A673 (cell line): ENCODE data around the gene LAMTOR4. TPM values are rescaled to one million over a fixed set of nuclear protein-coding genes. Genes with fewer than 3 reads are reported as not detected.

ENCODE experiments used
- BruUV-seq: library from RNA; stranded (reverse); fragments of 400-500 nt; replicated peaks from 2 replicates; lab custom pipeline; 2021; lab: Mats Ljungman, UMichigan
- CTCF ChIA-PET: fragments of 300-600 bp; sonication (Branson Sonifier 250); formaldehyde crosslinking; loops from one replicate; lab custom pipeline; 2022; ENCODE audit warnings: antibody characterized with exemption; lab: Charles Lee
- POLR2A ChIA-PET: fragments of 300-600 bp; sonication (Branson Sonifier 250); formaldehyde crosslinking; loops from one replicate; lab custom pipeline; 2022; ENCODE audit warnings: antibody characterized with exemption; ENCODE audit not compliant: low non-redundant PET; lab: Charles Lee
- DNase-seq: peaks from one replicate; pipeline ENCODE4 v3.0.0-alpha.2; 2015; ENCODE audit warnings: low spot score
- H3K27ac ChIP-seq: fragments of 200-600 bp; sonication (generic); 2 replicates; pipeline ENCODE4 v1.5.1; 2016; ENCODE audit warnings: mixed run types, low read depth, mild to moderate bottlenecking, mixed read lengths, antibody characterized with exemption, low read length; ENCODE audit not compliant: poor library complexity, severe bottlenecking
- H3K27me3 ChIP-seq: fragments of 200-600 bp; sonication (generic); replicated peaks from 2 replicates; pipeline ENCODE4 v1.6.1; 2017; ENCODE audit warnings: mixed run types, low read depth, mild to moderate bottlenecking, mixed read lengths, antibody characterized with exemption, low read length; ENCODE audit not compliant: insufficient read depth, poor library complexity
- H3K36me3 ChIP-seq: fragments of 200-600 bp; sonication (generic); 2 replicates; pipeline ENCODE4 v1.6.1; 2016; ENCODE audit warnings: mixed run types, mild to moderate bottlenecking, mixed read lengths, antibody characterized with exemption, low read length; ENCODE audit not compliant: insufficient read depth, poor library complexity, severe bottlenecking
- H3K4me1 ChIP-seq: fragments of 200-600 bp; sonication (generic); 2 replicates; pipeline ENCODE4 v1.6.1; 2017; ENCODE audit warnings: mixed run types, mild to moderate bottlenecking, mixed read lengths, antibody characterized with exemption, low read length; ENCODE audit not compliant: insufficient read depth, poor library complexity, severe bottlenecking
- H3K4me3 ChIP-seq: fragments of 200-600 bp; sonication (generic); 2 replicates; pipeline ENCODE4 v1.5.1; 2016; ENCODE audit warnings: low read depth, mixed run types, mild to moderate bottlenecking, mixed read lengths, low read length; ENCODE audit not compliant: poor library complexity, severe bottlenecking
- H3K9me3 ChIP-seq: fragments of 200-600 bp; sonication (generic); 2 replicates; pipeline ENCODE4 v1.6.1; 2016; ENCODE audit warnings: mixed run types, low read depth, mild to moderate bottlenecking, mixed read lengths, antibody characterized with exemption, low read length; ENCODE audit not compliant: poor library complexity, severe bottlenecking
- EZH2 ChIP-seq: fragments of 200-600 bp; sonication (generic); IDR thresholded peaks from 2 replicates; pipeline ENCODE4 v1.6.1; 2017; ENCODE audit warnings: borderline replicate concordance, low read depth, mild to moderate bottlenecking, mixed read lengths, antibody characterized with exemption, low read length; ENCODE audit not compliant: poor library complexity, severe bottlenecking
- intact Hi-C: fragments of 100-400 bp; cut with micrococcal nuclease; formaldehyde crosslinking; loops from one replicate; pipeline ENCODE4 v1.10.0; 2022; ENCODE audit not compliant: unreplicated experiment
- microRNA-seq: library from miRNA; unstranded; fragments of <30 nt; microRNA quantifications from one replicate; pipeline ENCODE4 v1.2.0, GENCODE V29; 2021
- total RNA-seq: library from RNA; stranded (reverse); gene quantifications from 2 replicates; pipeline ENCODE4 v1.2.3, GENCODE V29; 2021
- TF ChIP-seq, protein P1 (sequence below): fragments of 300-800, 200-600 bp; sonication (generic); conservative IDR thresholded peaks from 2 replicates; pipeline ENCODE4 v1.5.1; 2017; ENCODE audit warnings: low read depth, mild to moderate bottlenecking, antibody characterized with exemption, low read length, moderate library complexity, mixed read lengths

LAMTOR4 gene
- total RNA-seq, 1 experiment from 2014 or later = 84.5 TPM

DNA sequence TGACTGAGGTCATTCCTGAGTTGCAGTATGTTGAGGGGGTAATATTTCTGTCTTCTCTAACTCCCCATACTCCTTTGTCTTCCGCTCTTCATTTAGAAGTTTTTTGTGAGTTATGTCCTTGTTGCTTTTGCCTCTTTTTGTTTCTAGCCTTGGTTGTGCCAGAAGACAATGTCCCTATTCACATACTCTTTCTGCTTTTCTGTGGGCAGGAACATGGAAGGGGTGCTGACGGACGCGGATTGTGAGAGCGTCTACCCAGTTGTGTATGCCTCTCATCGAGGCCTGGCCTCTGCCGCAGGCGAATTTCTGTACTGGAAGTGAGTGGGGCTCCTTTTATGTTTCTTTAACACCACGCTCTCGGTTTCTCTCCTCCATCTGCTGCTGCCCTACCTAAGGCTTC, 49.5 kb downstream of the LAMTOR4 start:
- ChIA-PET CTCF (no interaction called here), POLR2A (no interaction called here)
- BruUV-seq = no TSS peak

DNA sequence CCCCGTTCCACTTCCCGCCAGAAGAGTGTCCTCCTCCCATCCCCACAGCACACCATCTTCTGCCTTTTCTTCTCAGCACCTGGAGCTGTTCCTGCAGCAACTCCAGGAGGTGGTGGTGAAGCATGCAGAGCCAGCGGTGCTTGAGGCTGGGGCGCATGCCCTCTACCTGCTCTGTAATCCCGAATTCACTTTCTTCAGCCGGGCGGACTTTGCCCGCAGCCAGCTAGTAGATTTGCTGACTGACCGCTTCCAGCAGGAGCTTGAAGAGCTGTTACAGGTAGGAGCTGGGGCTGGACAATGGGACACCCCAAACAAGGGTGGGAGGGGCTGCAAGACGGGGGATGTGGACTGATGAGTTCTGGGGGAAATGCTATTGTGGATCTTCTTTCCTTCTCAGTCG, 52.0 kb downstream of the LAMTOR4 start:
- CTCF ChIA-PET = no interaction called here
- Histone ChIP-seq H3K9me3 (no peaks in the 10 kb centered on the region), H3K27ac (no peak overlapping the region), H3K36me3 (no peaks in the 10 kb centered on the region), H3K4me1 (no peaks in the 10 kb centered on the region), H3K27me3 (peaks cover 6% of the 10 kb centered on the region), H3K4me3 (no peak overlapping the region)
- intact Hi-C loops = no loop called here
- DNase-seq = no peak
- TF ChIP-seq, protein P1, sequence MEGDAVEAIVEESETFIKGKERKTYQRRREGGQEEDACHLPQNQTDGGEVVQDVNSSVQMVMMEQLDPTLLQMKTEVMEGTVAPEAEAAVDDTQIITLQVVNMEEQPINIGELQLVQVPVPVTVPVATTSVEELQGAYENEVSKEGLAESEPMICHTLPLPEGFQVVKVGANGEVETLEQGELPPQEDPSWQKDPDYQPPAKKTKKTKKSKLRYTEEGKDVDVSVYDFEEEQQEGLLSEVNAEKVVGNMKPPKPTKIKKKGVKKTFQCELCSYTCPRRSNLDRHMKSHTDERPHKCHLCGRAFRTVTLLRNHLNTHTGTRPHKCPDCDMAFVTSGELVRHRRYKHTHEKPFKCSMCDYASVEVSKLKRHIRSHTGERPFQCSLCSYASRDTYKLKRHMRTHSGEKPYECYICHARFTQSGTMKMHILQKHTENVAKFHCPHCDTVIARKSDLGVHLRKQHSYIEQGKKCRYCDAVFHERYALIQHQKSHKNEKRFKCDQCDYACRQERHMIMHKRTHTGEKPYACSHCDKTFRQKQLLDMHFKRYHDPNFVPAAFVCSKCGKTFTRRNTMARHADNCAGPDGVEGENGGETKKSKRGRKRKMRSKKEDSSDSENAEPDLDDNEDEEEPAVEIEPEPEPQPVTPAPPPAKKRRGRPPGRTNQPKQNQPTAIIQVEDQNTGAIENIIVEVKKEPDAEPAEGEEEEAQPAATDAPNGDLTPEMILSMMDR = no peak
- no peak for TF ChIP-seq EZH2
- POLR2A ChIA-PET = no interaction called here
- BruUV-seq = no TSS peak

More for the DNA sequence above, 49.5 kb downstream of the LAMTOR4 start:
- H3K4me1 ChIP-seq = no peaks in the 10 kb centered on the region
- TF ChIP-seq, protein P1 = no peak
- no peak for TF ChIP-seq EZH2
- H3K36me3 ChIP-seq = no peaks in the 10 kb centered on the region
- H3K27me3 ChIP-seq = peaks cover 6% of the 10 kb centered on the region
- no peak for DNase-seq
- no peak overlapping the region for H3K27ac ChIP-seq
- no peak overlapping the region for H3K4me3 ChIP-seq
- intact Hi-C loops = no loop called here
- H3K9me3 ChIP-seq = no peaks in the 10 kb centered on the region

Small RNAs within 50 kb of the gene (microRNA-seq; reads per million reads assigned to microRNA genes)
- gene MIR4658 = not detected

Other genes starting within 250 kb of the LAMTOR4 start
- 18.3 and 23.4 TPM in 2 replicates for gene TRIM4, start 229.4 kb upstream of the LAMTOR4 start, total RNA-seq
- not detected in 2 replicates for gene GJC3, start 219.3 kb upstream of the LAMTOR4 start, total RNA-seq
- not detected in 2 replicates for gene AZGP1, start 172.9 kb upstream of the LAMTOR4 start, total RNA-seq
- 66.5 and 69.5 TPM in 2 replicates for gene ZKSCAN1, start 133.3 kb upstream of the LAMTOR4 start, total RNA-seq
- 17.2 and 21.7 TPM in 2 replicates for gene ZSCAN21, start 99.1 kb upstream of the LAMTOR4 start, total RNA-seq
- gene ZNF3, start 67.2 kb upstream of the LAMTOR4 start, total RNA-seq = 50.2 and 50.8 TPM in 2 replicates
- 155 and 166 TPM in 2 replicates for gene COPS6, start 59.9 kb upstream of the LAMTOR4 start, total RNA-seq
- 399 and 418 TPM in 2 replicates for gene MCM7, start 47.5 kb upstream of the LAMTOR4 start, total RNA-seq
- 24.0 and 25.1 TPM in 2 replicates for gene AP4M1, start 47.3 kb upstream of the LAMTOR4 start, total RNA-seq
- 97.3 and 98.8 TPM in 2 replicates for gene TAF6, start 29.6 kb upstream of the LAMTOR4 start, total RNA-seq
- gene CNPY4, start 29.3 kb upstream of the LAMTOR4 start, total RNA-seq = 20.2 and 22.2 TPM in 2 replicates
- gene MBLAC1, start 22.0 kb upstream of the LAMTOR4 start, total RNA-seq = 3.0 and 3.1 TPM in 2 replicates
- 22.6 and 25.7 TPM in 2 replicates for gene TRAPPC14, start 9.8 kb downstream of the LAMTOR4 start, total RNA-seq
- gene GAL3ST4, start 19.7 kb downstream of the LAMTOR4 start, total RNA-seq = 3.2 and 3.5 TPM in 2 replicates
- gene GPC2, start 28.5 kb downstream of the LAMTOR4 start, total RNA-seq = 23.3 and 28.4 TPM in 2 replicates
- 1.2 and 2.4 TPM in 2 replicates for gene STAG3, start 29.0 kb downstream of the LAMTOR4 start, total RNA-seq
- not detected in 2 replicates for gene PVRIG, start 71.0 kb downstream of the LAMTOR4 start, total RNA-seq
- not detected in 2 replicates for gene SPDYE3, start 158.8 kb downstream of the LAMTOR4 start, total RNA-seq
- 26.5 and 31.0 TPM in 2 replicates for gene PILRB, start 209.2 kb downstream of the LAMTOR4 start, total RNA-seq
- gene PILRA, start 224.6 kb downstream of the LAMTOR4 start, total RNA-seq = 1.5 and 2.0 TPM in 2 replicates